ENCODE results near the gene CAMK1.

- TF ChIP-seq CTCF (IDR thresholded peaks at IDR 0.05; ENCODE audit: low read depth, low read length, poor library complexity, severe bottlenecking) (no peak), EZH2phosphoT487 (IDR thresholded peaks at IDR 0.05; ENCODE audit: borderline replicate concordance, low read length) (no peak)
Measured at GRCh38 chr3:9795207-9795606, 25.5 kb upstream of the CAMK1 start.
